NCI-H226 (cell line): Measurements from ENCODE around the gene ZC3H14.
A peak's percentile ranks its signal among the peaks of the same experiment; 100 is the strongest.

ENCODE experiments used
- DNase-seq: peaks from one replicate; pipeline ENCODE4 v3.0.0-alpha.2; 2015

ZC3H14 gene

DNA sequence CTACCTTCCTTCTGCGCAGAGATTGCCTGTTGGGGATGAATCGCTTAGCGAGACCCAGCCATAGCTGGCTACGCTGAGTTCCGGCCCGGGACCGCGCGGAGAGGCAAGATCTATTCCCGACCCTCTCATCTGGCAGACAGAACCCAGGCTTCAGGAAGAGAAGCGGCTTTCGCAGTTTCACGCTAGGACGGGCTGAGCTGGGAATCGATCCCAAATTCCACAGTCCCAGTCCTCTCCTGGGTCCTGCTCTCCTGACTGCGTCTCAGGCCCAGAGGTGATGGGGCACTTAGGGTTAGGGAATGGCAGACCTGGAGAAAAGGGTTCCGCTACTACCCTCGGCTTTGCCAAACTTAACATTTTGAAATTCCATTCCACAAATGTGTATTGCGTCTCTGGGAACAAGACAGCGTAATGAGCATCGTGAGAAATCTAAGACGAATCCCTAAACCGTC, 10.8 kb upstream of the ZC3H14 start:
- DNase-seq = no peak

DNA sequence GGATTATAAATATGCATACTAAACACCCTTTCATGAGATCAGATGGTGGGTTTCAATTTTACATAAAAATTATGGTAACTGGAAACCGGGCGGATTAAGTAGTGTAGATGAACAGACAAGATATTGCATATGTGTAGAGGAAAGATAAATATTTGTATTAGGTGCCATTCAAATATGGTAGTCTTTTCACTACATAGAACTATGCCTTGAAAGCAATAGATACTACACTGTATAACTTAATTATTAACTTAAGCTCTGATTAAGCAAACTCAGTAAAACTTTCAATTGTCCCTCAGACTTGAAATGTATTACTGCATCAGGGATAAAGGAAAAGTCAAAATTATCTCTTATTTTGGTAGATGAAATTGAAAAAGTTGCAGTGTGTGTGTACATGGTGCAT, 10.0 kb upstream of the ZC3H14 start:
- DNase-seq = no peak

DNA sequence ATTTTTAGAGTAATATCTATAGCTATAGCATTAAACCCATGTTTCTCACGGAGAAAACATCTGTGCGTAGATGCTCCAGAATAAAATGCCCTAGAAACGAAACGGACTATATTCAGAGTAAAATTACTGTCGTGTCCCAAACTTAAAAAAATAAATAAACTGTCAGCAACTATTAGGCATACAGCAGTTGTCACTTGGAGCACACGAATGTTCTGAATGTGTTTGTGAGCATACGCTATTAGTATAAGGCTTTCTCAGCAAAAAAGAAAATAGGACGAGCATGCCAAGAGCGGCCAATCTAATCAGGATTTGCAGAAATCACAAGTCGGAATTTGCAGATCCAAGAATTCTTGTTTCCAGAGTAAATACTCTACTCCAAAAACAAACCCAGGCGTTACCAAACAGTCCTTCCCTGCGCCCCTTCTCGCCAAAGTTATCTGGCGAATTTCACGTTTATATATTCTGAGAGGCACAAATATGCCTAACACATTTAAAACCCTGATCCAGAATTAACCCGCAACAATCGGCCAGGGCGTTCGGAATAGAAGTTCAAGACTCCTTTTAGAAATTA, 8.9 kb upstream of the ZC3H14 start:
- DNase-seq = no peak

DNA sequence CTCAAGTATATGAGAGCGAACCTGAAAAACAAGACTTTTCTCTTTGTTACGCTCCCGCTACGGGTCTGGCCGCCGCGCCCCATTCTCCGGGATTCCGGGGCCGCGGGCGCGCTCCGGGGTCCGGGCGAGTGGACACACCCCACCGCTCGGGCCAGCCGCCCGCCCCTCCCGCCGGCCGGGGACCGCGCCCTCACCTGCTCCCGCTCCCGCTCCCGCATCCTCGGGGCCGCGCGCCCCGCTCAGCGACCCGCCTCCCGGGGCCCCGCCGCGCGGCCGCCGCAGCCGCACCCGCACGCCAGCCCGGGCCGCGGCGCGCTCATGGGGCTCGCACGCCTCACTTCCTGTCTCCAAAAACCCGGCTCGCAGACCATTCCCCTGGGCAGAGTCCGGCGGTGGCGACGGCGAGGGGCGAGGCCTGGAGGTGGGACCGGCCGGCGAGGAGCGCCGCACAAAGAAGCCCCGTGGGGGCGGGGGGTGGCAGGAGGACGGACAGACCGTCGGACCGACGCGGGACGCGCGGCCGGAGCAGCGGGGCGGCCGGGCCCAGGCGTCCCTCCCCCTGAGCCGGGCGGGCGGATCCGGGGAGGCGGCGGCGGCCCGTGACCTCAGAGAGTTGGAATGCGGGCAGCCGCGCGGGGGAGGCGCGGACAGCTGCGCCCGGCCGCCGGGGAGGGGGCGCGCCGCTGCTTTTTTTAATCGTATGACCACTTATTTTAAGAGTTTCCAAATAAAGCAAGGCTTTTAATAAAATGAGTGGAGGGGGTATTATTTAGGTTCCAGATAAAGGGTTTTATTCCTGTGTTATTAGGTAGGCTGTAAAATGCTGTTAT, 8.2 kb upstream of the ZC3H14 start, which contains the start of gene PTPN21:
PTPN21 (minus strand) TSS at position 551 of the 830 bp plus-strand sequence. CDS start 4,590 bp downstream, outside the sequence.
- peak; percentile 63 for DNase-seq

DNA sequence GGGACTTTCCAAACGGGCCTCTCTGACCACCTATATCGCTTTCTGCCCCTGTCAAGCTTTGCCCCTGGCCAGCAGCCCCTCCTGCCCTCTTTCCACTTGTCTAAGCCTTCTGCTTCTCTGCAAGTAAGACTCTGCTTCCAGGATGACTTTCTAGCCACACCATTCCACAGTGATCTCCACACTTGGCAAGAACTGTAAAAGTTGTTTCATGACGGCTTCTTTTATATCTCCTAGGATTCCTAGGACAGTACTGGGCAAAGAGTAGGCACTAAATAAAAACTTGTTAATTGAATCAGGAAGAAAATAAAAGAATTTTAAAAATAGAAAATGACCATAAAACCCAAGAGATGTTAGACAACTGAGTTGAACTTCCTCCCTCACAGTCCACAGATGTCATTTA, 6.3 kb upstream of the ZC3H14 start:
- no peak for DNase-seq

DNA sequence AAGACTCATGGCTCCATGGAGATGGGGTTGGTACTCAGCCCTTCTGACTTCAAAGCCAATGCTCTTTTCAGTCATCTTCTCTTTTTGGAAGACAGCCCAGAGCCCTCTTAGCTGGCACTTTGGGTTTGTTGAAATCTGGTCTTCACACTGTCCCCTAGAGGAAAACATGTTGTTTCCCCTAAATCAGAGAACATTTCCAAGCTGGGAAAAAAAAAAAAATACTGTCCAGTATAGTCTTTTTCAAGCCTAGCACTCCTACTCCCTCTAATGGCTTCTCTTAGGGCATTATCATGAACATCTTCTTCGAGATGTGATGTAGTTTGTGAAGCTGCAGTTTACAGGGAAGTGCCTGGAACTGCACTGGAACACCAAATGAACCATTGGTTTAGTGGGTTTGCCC, 3.0 kb upstream of the ZC3H14 start:
- DNase-seq = peak; percentile 17

DNA sequence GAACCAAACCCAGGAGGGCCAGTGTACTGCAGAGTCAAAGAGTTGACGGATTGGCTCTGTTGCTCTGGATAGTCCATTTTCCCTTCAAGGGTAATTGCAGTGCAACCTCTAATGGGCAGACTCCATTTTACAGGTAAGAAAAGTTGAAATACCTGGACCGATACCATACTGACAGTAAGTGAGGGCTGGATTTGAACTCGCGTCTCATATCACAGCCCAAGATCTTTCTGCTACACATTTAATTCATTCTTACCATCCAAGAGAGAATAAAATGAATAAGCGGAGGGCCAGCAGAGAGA, 356 bp upstream of the ZC3H14 start:
- no peak for DNase-seq

DNA sequence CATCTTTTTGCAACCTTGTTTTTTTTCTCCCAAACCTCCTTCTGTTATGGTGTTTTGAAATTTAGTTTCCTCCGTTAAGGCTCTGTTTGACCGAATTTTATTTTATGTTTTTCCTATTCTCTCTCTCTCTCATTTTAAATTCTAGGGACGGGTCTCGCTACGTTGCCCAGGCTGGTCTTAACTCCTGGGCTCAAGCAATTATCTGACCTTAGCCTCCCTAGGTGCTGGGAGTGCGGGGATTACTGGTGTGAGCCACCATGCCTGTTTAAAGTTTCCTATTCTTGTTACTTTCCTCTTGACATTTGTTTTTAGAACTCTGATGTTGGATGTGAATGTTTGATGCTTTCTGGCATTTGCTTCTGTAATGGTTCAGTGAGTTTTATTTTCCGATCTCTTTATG, 1.0 kb downstream of the ZC3H14 start:
- DNase-seq = no peak

DNA sequence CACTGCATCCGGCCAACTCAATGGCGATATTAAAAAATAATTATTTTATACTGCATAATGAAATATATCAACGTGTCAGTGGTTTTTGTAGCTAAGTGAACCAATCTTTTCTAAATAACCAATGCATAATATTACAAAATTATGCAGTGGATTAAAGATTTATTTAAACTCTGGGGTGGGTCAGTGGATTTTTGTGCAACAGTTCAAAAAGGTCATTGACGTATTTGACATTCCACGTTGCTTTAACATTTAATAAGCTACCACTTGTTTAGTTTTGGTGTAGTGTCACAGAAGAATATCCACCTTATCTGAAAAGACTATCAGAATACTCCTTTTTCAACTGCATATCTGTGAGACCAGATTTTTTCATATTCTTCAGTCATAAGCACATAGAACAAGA, 2.6 kb downstream of the ZC3H14 start:
- no peak for DNase-seq

DNA sequence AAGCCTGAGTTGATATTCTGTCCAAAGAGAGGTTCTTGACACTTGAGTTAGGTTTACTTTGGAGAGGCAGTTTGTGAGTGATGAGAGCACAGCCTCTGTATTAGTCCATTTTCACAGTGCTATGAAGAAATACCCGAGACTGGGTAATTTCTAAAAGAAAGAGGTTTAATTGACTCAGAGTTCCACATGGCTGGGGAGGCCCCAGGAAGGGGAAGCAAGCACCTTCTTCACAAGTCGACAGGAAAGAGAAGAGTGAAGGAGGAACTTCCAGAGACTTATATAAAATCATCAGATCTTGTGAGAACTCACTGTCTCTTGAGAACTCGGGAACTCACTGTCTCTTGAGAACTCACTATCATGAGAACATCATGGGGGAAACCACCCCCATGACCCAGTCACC, 5.4 kb downstream of the ZC3H14 start:
- no peak for DNase-seq

DNA sequence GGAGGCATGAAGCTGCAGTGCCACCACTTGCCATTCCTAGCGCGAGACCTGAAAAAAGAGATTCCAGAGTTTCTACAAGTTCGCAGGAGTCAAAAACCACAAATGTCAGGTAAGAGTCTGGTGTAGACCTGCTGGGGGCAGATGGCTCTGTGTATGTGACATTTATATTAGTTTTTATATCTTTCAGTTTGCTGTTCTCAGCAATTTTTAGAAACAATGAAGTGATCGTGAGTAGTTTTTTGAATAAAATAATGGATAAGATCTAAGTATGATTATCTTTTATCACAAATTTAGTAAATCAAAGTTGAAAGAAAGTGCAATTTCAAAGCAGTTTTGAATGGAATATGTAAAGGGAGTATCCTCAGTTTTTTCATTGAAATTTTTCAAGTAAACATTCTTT, 9.3 kb downstream of the ZC3H14 start:
- no peak for DNase-seq

DNA sequence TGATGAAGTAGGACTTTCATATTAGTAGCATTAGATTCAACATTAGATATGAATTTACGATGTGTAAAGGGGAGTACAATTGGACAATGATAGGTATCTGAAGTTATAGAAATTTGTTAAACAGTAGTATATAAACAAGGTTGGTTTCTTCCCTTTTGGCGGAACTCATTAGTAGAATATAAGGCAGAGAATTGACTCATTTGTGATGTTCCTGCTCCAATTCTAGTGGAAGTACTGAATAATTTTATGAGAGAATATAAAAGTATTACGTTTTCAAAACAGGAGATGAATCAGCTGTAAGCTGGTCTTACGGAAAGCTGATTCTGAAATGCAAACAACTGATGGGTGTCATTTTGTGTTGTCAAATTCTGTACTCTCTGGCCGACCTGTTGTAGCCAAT, 13.4 kb downstream of the ZC3H14 start:
- DNase-seq = no peak

DNA sequence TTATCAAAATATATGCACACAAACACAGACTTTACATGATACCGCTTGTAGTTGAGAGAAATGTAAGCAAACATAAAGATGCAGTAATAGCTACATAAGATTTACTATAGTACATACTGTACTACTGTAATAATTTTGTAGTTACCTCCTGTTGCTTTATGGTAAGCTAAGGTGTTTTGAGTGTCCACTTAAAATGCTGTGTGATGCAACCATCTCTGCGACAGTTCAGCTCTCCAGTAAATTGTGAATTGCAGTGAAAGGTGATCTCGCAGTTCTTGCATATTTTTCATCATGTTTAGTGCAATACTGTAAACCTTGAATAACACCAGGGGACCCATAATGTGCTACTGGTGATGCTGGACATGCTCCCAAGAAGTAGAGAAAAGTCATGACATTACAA, 21.6 kb downstream of the ZC3H14 start:
- no peak for DNase-seq

DNA sequence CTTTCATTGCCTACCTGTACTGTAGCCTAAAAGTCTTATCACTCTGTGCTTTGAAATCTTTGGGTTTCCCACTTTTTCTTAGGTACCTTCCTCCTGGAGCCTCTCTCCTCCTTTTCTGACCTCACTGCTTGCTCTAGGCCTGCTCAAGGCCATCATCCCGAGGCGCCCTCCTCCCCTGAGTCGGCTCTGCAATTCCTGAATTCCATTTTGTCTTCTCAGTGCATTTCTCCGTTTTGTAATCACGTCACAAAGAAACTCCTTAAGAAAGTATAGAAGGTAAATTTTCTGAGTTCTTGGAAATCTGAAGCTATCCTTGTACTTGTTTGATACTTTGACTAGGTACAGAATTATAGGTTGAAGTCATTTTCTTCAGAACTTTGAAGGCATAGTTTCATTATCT, 25.2 kb downstream of the ZC3H14 start:
- DNase-seq = no peak

DNA sequence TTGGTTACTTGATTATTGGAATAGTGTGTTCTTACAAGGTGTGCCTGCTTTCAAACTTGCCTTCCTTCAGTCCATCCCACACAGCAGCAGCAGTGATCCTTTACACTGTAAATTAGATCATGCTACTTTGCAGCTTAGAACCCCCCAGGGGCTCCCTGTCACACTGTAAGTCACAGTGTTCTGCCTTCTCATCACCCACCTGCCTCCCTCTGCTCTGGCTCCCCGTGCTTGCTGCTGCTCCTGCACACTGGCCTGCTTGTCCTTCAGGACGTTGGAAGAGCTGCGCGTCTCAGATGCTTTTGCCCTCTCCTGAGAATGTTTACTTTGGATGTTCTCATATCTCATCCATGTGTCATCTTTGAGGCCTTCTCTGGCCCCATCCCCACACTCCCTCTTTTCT, 27.3 kb downstream of the ZC3H14 start:
- DNase-seq = no peak

DNA sequence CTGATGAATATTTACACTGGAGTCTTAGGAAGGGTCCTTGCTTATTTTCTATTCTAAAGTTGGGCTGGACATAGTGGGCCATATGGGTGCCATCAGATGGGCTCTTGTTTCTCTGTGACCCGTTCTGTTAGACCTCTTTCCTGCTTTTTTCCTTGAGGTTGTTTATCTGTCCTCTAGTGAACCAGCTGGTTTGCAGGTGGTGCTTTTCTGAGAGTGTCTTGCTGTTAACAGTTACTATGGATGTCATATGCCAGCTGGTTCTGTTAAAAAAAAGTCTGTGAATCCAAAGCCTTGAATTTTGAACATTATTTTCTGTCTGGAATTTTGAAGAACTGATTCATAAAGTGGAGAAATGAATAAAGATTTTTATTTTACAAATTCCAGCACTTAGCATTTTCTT, 29.2 kb downstream of the ZC3H14 start:
- no peak for DNase-seq

DNA sequence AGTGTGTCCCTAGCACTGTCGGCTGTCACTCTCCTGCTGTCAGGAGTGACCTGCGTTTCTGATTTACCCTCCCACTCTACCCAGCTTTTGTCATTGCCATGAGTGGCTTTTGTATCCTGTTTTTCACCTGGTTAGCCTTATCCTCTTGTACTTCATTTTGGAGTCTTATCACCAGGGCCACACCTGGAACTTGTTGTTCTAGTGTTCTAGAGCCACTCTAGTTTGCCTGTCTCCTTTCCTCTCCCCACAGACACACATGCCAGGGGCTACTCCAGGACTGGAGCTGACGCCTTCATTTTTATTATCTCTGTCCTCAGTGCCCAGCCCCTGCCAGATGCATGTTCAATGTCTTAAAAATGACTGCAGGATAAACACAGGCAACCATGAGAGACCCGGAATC, 34.2 kb downstream of the ZC3H14 start:
- no peak for DNase-seq

DNA sequence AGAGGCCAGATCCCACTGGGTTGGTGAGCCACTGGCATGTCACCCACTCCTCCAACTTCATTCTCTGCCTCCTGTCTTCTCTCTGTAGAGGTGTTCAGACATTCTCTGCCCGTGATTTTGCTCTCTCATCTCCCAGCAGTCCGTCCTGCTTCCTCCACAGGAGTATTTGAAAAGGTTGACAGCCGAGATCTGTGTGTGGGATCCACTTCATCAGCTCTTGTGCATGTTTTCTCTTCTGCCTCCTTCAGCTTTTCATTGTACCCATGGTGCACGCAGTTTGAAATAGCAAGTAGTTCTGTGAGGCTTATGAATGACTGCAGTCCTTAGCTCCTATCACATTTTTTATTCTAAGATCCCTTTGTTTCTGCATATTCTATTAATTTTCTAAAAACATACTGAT, 34.8 kb downstream of the ZC3H14 start:
- no peak for DNase-seq

DNA sequence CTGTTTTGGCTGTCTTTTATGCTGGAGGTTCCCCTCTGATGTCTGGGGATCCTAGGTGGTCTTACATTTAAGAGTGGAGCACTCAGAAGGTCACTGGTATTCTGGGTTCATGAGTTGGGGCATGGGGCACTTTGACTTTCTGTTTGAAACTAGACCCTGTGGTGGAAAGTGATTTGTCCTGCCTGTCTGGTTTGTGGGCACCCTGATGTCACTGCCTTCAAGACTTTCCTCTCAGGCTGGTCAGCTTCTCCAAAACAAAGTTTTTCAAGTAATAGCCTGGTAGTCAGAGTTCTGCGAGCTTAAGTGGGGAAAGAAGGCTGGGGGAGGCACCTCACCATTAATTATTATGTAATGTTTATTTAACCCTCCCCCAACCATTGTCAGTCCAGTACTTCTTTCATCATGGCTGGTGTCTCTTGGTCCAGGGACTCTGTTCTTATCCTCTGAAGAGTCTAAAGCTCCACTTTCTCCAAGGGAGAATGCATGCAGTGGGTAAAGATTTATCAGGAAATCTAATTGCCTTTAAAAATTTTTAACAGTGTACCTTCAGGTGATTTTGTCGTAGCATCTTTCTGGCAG, 35.3 kb downstream of the ZC3H14 start:
- no peak for DNase-seq

DNA sequence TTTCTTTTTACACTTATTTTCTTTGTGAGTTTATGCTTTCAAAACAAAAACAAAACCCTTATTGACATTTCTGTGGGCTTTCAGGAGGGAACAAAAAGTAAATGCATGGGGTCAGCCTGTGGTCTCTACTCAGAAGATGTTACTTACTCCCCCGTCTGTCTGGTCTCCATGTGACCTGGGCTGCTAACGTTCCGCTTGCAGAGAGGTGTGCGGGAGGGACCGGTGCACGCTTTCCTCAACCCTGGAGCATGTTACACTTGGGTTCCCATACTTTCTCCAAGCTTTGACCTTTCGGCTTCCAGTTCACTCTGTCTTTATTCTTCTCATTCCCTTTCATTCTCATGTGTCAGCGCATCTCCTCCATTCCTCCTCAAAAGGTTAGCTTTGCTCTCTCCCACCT, 36.5 kb downstream of the ZC3H14 start:
- no peak for DNase-seq

DNA sequence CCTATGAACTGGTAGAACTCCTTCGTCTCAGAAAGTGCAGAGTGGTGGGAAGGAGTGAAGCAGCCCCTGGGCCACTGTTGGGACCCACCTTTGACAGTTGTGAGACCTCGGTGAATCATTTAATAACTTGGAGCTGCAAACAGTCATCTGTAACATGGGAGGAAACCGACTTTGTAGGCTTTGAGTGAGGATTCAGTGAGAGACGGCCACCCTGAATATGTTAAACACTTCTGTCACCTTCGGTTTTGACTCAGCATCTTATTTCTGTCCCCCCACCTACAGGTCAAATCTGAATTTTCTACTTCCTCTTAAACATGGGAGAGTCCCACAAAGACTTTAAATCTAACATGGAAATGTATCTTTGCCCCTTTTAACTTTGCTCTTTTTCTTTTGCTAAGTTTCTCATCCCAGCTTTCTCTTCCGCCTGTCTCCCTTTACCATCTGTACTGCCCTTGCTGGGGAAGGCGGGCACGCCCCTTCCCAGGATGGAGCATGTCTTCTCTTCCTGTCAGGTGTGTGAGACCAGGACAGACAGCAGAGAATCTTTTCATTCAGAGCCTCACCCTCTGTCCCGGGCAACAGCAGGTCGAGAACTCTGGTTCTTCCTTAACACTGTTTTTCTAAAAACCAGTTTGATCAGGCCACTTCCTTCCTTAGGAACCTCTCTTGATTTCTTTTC, 37.1 kb downstream of the ZC3H14 start:
- no peak for DNase-seq

DNA sequence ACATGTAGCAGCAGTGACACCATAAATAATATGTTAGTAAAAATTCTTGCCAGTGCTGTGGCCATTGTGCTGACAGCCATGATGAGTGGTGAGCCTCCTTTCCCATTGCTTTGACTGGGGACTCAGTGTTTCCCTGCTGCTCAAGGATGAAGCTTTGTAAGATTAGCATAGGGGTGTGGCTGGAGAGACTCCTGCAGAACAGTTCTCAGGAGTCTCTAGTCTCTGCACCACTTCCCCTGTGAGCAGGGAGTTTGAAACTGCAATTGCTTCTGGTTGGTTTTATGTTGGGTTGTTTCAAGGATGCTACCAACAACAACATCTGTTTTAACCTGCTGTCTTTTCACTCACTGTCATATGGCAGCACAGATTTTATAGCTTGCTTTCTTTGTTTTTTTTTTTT, 41.4 kb downstream of the ZC3H14 start:
- DNase-seq = no peak

DNA sequence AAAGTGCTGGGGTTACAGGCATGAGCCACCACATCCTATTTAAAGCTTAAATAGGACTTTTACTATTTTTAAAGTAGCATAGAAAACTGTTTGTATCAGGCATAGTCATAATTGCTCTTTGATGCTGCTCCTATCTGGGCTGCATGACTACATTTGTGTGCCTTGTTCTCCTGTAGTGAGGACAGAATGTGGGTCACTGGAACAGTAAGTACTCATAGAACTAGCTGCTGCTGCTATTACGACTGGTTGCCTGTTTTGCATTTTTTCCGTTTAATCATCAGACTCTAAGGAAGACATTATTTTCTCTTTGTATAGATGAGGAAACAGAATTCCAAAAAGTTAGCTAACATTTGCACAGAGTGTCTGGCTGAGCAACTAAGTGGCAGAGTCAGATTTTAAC, 42.8 kb downstream of the ZC3H14 start:
- DNase-seq = no peak

DNA sequence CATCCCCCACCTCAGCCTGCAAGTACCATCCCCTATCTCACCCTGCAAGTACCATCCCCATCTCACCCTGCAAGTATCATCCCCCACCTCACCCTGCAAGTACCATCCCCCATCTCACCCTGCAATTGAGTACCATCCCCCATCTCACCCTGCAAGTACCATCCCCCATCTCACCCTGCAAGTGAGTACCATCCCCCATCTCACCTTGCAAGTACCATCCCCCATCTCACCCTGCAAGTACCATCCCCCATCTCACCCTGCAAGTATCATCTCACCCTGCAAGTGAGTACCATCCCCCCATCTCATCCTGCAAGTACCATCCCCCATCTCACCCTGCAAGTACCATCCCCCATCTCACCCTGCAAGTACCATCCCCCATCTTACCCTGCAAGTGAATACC, 45.0 kb downstream of the ZC3H14 start:
- no peak for DNase-seq
